Testis (tissue), 2 donors: ENCODE measurements around the gene CPVL.

Experiments
- CTCF ChIP-seq, 3 experiments: fragments of 450-650 bp in 2 of 3; fragments of 200-600 bp in 1 of 3; sonication (generic) in 1 of 3; IDR thresholded peaks; one replicate each; pipeline ENCODE4 v1.5.1; 2016 to 2019; ENCODE audit warnings: antibody characterized with exemption in 3 of 3, mild to moderate bottlenecking in 2 of 3, moderate library complexity in 1 of 3
- POLR2A ChIP-seq: fragments of 450-650 bp; IDR thresholded peaks from one replicate; pipeline ENCODE4 v1.6.1; 2017; ENCODE audit warnings: antibody characterized with exemption, mild to moderate bottlenecking, moderate library complexity

DNA sequence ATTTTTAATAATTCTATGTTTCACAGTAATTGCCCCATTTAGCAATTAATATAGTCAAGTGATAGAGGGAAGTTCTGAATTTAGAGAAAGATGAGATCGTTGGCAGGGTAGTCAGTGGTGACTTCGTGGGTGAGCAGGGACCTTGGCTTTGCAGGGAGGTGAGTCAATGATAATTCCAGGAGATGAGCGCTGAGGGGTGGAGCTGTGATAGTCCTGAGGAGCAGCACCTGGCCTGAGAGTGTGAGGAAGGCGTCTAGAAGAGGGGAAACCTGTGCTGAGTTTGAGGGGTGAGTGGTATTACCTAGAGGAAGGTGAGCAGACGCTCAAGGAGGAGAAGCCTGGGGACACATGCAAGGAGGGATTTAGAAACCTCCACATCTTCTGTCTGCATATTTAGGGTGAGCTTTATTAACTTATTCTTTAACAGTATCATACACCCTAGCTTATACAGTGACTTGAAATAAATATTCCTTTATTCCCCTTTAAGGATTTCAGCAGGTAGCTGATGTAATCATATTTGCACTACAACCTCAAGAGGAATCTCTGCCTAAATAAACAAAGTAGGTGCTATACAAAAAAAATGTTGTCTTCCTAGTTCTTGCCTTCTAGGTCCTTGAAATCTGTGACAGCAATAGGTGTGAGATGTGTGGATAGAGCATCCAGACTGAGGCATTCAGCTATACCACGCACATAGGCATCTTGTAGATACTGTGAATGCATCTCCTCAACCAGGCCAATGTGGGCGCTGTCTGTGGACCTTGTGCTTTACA lies 186.1 kb downstream of the CPVL start:
- no peak for TF ChIP-seq CTCF (IDR thresholded peaks at IDR 0.05)
- no peak for TF ChIP-seq POLR2A
